GM19328 (cell line): ENCODE data around the gene PACS1.
"Not testable (repeated sequence)": the region's sequence is repeated elsewhere in the genome, so short reads cannot be mapped to it uniquely, and the experiment has no call there.

Experiments used
- ATAC-seq: cut with Tn5 transposase; IDR thresholded peaks from one replicate; pipeline ENCODE4 v1.9.1; 2021; ENCODE audit warnings: mild to moderate bottlenecking, moderate library complexity; ENCODE audit not compliant: unreplicated experiment

PACS1 gene

DNA sequence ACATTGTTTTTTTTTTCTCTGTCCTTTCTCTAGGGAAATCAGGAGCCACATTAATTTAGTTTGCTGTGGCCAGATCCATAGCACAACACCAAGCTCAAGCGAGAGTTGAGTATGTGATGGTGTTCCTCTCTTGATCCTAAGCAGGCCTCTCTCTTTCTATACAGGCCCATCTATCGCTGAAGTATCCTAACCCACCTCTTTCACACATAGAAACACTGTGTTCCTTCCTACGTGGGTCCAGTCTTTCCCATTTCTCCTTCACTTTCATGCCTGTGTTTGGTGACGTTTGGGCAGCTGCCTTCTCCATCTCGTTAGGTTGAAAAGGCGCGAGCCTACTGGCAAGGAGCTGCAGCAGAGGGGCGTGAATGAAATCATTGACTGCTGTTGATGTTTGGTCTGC, 2.4 kb downstream of the PACS1 start:
- no peak for ATAC-seq

DNA sequence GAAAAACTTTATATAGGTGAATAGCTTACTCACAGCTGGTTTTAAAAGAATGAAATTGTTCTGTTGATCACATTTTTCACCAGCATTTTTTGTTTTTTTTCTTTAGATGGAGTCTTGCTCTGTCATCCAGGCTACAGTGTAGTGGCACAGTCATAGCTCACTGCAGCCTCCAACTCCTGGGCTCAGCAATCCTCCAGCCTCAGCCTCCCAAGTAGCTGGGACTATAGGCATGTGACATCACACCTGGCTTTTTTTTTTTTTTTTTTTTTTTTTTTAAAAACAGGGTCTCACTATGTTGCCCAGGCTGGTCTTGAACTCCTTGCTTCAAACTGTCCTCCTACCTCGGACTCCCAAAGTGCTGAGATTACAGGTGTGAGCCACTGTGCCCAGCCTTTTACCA, 3.6 kb downstream of the PACS1 start:
- no peak for ATAC-seq

DNA sequence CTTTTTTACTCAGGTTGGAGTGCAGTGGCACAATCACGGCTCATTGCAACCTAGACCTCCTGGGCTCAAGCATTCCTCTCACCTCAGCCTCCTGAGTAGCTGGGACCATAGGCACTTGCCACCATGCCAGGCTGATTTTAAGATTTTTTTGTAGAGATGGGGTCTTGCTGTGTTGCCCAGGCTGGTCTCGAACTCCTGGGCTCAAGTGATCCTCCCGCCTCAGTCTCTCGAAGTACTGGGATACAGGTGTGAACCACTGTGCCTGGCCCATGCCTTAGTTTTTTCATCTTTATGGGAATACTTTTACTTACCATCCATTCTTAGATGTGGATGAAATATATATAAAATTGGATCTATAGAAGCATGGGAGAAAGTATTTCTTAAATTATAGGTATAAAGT, 5.2 kb downstream of the PACS1 start:
- no peak for ATAC-seq

DNA sequence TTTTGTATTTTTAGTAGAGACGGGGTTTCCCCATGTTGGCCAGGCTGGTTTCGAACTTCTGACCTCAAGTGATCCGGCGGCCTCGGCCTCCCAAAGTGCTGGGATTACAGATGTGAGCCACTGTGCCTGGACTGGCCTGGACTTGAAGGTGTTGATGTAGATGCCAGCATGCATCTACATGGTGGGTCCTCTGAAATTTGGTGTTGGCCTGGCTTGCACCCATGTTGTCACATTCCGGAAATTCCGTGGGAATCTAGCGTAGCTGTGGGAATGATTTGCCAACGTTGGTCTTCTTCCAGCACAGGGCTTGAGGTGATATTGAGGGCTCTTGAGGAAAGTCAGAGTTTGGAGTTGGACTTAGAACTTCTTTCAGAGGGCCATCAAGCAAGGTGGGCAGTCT, 6.5 kb downstream of the PACS1 start:
- no peak for ATAC-seq

DNA sequence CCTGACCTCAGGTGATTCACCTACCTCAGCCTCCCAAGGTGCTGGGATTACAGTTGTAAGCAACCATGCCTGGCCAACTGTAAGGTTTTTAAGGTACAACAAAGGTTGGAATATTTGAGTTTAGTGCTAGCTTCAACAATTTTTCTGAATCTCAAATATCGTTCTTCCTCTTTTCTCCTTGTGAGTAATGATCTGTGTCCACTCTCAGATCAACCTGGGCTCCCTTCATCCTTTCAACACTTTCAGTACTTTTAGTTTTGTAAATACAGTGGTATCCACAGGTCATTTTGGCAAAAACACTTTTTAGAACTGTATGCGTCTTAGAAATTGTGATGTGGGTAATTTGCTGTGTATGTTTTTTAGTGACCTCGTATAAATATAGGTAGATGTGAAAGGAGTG, 7.9 kb downstream of the PACS1 start:
- ATAC-seq = no peak

DNA sequence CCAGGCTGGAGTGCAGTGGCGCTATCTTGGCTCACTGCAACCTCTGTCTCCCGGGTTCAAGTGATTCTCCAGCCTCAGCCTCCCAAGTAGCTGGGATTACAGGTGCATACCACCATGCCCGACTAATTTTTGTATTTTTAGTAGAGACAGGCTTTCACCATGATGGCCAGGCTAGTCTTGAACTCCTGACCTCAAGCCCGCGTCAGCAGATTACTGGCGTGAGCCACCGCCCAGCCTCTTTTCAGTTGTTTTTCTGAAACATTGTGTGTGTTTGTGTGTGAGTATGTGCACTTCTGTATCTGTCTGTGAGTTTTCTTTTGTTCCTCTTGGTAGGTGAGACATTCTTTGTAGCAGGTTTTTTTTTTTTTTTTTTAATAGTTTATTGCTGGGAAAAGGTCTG, 8.9 kb downstream of the PACS1 start:
- ATAC-seq = not testable (repeated sequence)

DNA sequence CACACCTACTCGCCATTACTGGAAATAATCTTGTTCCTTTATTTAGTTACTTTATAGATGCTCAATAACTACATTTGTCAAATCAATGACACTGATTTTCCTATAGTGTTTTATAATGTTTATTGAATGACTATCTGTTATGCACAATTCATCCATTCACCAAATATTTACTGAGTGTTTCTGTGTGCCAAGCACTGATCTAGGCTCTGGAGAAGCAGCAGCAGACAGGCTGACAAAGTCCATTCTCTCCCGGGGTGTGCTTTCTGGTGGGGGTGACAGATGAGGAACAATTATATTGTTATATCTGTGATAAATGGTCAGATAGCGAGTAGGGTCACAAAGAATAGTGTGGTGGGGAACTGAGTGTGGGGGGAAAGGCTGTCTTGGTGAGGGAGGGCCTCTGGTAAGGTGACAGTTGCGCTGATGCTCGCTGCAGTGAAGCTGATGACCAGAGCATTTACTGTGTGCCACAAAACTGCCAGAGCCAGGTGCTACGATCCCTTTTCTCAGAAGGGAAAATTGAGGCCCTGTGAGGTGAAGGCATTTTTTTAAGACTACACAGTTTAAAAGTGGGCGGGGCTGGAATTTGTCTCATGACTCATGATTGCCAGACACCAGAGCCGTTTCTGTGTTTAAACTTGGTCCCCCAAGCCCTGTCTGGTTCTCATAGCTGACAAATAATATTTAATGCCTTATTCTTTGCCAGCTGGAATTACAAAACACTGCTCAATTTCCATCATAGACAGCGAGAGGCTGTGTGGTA, 10.2 kb downstream of the PACS1 start:
- ATAC-seq = no peak

DNA sequence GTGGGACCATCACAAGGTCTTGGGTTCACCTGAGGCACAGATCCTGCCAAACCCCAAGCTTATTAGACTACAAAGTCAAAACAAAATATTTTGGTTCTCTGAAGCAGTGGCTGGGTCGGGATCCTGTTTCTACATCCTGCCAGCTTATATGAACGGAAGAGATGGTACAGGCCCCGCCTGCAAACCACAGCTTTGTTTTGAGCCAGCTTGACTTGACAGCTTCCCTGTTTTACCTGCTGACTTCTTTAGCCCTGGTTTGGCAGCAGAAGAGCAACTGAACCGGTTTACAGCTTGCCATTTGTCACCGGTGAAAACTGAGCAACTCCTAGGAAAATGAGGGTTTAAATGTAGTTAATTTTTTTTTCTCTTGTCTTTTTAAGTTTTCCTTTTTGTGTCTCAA, 11.4 kb downstream of the PACS1 start:
- no peak for ATAC-seq

DNA sequence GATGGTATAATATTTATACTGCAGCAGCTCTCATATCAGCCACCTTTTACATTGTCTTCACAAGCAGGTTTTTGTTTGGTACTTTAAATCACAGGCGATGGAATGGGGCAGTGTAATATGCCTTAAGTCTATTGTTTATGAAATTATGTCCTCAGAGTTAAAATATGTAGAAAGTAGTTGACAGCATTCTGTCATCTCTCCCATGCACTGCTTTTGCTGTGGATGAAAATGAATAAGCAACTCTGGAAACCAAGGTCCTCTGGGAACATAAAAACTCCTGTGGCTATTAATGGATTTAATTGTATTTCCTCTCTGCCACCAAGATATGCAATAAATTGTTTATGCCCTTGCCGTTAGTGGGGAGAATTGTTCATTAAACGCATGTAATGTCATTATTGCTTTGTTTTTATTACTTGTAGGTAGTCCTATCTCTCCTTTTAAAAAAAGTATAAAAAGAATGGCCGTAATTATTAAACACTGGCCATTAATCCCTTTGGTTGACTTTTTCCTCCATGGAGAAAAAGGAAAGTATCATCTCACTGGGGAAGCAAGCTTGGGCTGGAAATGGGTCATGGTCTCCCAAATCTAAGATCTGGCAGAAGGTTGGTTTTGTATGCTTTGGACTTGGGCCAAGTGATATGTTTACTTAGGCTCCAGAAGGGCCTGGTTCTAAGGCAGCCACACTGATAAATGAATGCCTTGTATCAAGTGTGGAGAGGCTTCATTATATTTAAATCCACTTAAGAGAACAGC, 13.1 kb downstream of the PACS1 start:
- no peak for ATAC-seq

DNA sequence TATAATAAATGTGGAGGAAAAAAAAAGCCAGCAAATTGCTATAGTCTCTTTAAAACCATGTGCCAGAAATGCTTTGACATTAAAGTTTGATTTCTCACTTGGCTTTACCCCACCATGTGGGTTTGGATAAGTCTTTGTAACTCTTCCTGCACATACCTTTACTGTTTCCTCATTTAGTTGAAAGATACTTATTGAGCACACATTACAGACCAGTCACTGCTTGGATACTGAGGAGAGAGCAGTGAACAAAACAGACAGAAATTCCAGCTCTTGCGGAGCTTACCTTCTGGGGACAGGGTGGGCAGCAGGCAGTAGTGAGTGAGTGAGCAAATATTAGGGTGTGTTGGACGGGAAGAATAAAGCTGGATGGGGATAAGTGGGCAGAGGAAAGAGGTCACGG, 13.7 kb downstream of the PACS1 start:
- no peak for ATAC-seq

DNA sequence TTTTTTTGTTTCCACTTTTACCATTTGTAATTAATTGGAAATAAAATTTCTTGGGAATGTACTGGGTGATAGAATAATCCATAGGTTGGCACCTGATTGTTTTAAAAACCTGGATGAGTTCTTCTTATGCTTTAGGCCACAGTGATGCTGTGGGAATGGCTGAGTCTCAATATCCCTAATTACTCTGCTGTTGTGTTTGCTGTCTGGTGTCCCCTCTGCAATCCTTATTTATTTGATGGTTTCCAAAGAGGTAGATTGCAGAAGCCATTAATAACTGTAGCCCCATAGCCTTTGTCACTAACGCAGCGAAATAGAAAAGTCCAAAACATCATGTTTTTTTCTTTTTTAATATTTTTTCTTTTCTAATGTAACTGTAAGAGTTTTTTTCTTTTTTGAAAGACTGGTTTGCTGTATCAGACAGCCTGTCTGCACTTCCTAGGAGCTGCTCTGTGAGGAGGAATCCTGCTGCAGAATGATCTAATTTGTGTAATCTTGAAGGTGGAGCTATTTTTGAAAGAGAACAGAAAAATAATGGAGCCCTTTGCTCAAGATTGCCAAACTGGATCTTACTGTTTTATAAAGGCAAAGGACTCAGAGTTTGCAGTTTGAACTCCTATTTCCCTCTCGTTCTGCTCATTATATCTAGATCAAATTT, 14.9 kb downstream of the PACS1 start:
- ATAC-seq = no peak

DNA sequence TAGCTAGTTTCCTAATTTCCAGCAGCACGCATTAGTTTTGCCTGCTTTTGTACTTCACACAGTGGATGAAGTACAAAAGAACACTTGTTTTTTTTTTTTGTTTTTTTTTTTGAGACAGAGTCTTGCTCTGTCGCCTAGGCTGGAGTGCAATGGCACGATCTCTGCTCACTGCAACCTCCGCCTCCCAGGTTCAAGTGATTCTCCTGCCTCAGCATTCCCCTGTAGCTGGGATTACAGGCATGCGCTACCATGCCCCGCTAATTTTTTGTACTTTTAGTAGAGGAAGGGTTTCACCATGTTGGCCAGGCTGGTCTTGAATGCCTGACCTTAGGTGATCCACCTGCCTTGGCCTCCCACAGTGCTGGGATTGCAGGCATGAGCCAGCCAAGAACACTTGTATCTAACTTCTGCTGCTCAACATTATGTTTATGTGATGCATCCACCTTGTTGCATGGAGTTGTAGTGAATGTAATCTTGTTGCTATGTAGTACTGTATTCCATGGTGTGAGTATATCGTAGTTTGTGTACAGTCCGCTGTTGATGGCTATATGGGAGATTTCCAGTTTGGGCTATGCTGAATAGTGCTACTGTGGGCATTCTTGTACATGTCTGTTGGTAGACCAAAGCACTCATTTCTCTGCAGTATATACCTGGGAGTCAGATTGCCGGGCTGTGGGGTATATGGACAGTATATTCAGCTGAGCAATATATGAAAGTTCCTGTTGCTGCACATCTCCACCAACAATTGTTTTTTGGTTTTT, 17.3 kb downstream of the PACS1 start:
- no peak for ATAC-seq

DNA sequence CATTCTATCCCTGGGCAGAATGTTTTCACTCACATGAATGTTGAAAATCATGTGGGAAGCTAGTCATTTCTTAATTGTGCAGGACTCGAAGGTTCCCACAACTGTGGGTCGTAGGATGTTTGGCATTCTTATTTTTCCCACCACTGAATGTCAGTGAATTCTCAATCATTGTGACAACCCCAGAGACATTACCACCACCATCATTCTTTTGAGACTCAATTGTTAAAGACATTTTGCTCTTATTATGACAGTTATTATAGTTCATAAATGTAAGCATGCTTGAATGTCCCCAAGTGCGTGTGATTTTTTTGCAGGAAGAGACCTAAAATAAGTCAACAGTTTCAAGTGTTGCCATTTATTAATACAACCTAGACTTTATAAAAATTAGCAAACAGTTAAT, 19.0 kb downstream of the PACS1 start:
- no peak for ATAC-seq

DNA sequence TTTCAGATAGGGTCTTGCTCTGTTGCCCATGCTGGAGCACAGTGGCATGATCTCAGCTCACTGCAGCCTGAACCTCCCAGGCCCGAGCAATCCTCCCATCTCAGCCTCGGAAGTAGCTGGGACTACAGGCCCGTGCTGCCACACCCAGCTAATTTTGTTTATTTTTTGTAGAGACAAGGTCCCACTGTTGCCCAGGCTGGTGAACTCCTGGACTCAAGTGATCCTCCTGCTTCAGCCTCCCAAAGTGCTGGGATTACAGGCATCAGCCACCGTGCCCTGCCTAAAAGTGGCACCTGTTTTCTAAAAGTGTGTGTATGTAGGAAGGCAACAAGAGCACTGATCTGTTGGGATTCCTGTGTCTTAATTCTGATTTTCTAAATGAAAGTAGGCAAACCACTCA, 20.2 kb downstream of the PACS1 start:
- no peak for ATAC-seq

DNA sequence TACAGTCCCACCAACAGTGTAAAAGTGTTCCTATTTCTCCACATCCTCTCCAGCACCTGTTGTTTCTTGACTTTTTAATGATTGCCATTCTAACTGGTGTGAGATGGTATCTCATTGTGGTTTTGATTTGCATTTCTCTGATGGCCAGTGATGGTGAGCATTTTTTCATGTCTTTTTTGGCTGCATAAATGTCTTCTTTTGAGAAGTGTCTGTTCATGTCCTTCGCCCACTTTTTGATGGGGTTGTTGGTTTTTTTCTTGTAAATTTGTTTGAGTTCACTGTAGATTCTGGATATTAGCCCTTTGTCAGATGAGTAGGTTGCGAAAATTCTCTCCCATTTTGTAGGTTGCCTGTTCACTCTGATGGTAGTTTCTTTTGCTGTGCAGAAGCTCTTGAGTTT, 22.1 kb downstream of the PACS1 start:
- not testable (repeated sequence) for ATAC-seq

DNA sequence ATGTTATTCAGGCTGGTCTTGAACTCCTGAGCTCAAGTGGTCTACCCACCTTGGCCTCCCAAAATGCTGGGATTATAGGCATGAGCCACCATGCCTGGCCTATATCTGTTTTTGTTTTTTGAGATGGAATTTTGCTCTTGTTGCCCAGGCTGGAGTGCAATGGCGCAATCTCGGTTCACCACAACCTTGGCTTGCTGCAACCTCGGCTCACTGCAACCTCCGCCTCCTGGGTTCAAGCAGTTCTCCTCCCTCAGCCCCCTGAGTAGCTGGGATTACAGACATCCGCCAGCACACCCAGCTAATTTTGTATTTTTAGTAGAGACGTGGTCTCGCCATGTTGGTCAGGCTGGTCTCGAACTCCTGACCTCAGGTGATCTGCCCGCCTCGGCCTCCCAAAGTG, 29.7 kb downstream of the PACS1 start:
- ATAC-seq = not testable (repeated sequence)

DNA sequence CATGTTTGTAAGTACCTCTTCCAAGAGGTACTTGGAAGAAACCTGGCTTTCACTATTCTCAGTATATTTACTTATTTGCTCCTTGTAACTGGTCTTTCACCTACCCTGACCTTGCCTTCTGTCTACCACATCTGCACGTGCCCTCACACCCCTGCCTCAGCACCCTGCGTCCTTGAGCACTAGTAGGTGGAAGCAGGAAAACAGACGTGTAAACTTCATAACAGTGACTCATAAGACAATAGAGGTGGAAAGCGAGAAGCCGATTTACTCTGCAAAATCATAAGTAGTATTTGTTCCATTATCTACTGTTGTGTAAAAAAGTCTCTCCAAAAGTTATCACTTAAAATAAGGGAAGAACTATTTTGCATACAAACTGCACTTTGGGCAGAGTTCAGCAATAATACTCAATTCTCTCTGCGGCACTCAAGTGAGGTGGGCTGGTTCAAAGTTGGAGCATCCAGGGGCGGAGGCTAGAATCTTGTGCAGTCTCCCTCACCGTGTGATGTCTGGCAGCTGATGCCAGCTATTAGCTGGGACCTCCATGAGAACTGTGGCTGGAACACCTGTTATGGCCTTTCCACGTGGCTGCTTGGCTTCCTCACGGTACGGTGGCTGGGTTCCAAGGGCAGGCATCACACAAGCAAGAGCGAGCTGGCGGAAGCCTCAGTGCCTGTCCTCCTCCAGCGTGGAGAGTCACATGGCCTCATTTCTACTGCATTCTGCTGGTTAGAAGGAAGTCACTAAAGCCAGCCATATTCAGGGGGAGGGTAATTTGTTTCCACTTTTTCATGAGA, 30.4 kb downstream of the PACS1 start:
- no peak for ATAC-seq

DNA sequence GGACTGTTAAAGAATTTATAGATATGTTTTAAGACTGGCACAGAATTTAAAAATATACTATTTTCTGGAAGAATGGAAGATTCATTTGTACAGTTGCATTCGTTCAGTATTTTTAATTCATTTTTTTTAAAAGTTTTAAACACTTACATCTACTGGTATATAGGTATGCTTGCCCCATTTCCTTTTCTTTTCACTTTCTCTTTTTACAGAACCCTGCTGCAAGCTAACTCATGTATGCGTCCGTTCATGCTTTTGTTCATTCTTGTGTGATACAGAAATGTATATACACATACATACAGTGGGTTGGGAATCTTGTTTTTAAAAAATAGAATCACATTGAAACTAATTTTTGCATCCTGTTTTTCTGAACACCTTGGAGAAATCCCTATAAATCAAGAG, 31.0 kb downstream of the PACS1 start:
- no peak for ATAC-seq

DNA sequence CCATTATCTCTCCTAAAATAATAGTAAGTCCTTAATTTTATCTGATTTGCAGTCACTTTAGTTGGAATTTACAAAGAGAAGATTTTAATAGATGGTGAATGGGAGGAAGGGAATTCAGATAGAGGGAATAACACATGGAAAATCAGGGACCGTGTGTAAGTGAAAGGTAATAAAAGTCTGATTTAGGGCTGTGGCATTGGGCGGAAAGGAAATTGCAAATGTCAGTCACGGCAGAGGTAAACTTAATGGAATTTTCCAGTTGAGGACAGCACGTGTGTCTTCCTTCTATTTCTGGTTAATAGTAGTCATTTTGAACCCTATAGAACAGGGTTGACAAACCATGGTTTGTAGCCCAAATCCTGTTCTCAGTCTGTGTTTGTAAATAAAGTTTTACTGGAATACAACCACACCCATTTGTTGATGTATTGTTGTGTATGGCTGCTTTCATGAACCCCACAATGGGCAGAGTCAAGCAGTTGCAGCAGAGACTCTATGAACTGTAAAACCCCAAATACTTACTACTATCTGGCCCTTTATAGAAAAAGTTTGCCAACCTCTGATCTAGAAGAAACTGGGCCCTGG, 34.1 kb downstream of the PACS1 start:
- no peak for ATAC-seq
